Stimulated activated CD4-positive, alpha-beta T cell treated with anti-CD3 and anti-CD28 coated beads, Interleukin-2, amount 100 ng/mL, for 48 hours (primary cell): ENCODE measurements around the gene CENPT.
"Not testable (repeated sequence)": the region's sequence is repeated elsewhere in the genome, so short reads cannot be mapped to it uniquely, and the experiment has no call there.

Experiments
- DNase-seq, 2 donors: peaks; one replicate each; pipeline ENCODE4 v3.0.0-alpha.2; 2020

The CENPT gene

GRCh38 chr16:67874372-67874771, 26.9 kb upstream of the CENPT start:
- no peak for DNase-seq

- DNase-seq, result peak in 1 of 2 donors; percentile 13
These were observed 26.2 kb upstream of the CENPT start for GRCh38 chr16:67873435-67874370.

GRCh38 chr16:67872631-67873434, 25.3 kb upstream of the CENPT start, which contains the start of gene EDC4:
EDC4 (plus strand) TSS chr16:67873052; CDS start chr16:67873262, 210 bp downstream.
- DNase-seq, result peak; percentile 90 to 92

GRCh38 chr16:67872131-67872630, 24.7 kb upstream of the CENPT start:
- no peak for DNase-seq

GRCh38 chr16:67871256-67871655, 23.8 kb upstream of the CENPT start:
- DNase-seq, result no peak

- no peak for DNase-seq
These were observed 22.2 kb upstream of the CENPT start for GRCh38 chr16:67869653-67870052.

GRCh38 chr16:67868290-67868689, 20.8 kb upstream of the CENPT start:
- no peak for DNase-seq

- no peak for DNase-seq
These were observed 17.8 kb upstream of the CENPT start for GRCh38 chr16:67865318-67865717.

- DNase-seq, result no peak
These were observed 17.1 kb upstream of the CENPT start for GRCh38 chr16:67864594-67864993.

GRCh38 chr16:67864044-67864443, 16.6 kb upstream of the CENPT start:
- DNase-seq, result not testable (repeated sequence)

- no peak for DNase-seq
These were observed 15.4 kb upstream of the CENPT start for GRCh38 chr16:67862623-67863583.

- no peak for DNase-seq
These were observed 14.4 kb upstream of the CENPT start for GRCh38 chr16:67861877-67862276.

GRCh38 chr16:67860589-67861398, 13.3 kb upstream of the CENPT start:
- no peak for DNase-seq

GRCh38 chr16:67858500-67858899, 11.0 kb upstream of the CENPT start:
- DNase-seq, result no peak

- DNase-seq, result no peak
These were observed 10.2 kb upstream of the CENPT start for GRCh38 chr16:67857547-67858233.

GRCh38 chr16:67856927-67857546, 9.5 kb upstream of the CENPT start:
- DNase-seq, result no peak

- DNase-seq, result no peak
These were observed 8.3 kb upstream of the CENPT start for GRCh38 chr16:67855789-67856188.

GRCh38 chr16:67853670-67854069, 6.2 kb upstream of the CENPT start:
- DNase-seq, result no peak

GRCh38 chr16:67848118-67848517, 625 bp upstream of the CENPT start:
- no peak for DNase-seq
